Measurements from ENCODE around the gene SLC6A1.

The SLC6A1 gene

GRCh38 chr3:11002371-11002807, 9.8 kb downstream of the SLC6A1 start:
- TF ChIP-seq, protein P1, sequence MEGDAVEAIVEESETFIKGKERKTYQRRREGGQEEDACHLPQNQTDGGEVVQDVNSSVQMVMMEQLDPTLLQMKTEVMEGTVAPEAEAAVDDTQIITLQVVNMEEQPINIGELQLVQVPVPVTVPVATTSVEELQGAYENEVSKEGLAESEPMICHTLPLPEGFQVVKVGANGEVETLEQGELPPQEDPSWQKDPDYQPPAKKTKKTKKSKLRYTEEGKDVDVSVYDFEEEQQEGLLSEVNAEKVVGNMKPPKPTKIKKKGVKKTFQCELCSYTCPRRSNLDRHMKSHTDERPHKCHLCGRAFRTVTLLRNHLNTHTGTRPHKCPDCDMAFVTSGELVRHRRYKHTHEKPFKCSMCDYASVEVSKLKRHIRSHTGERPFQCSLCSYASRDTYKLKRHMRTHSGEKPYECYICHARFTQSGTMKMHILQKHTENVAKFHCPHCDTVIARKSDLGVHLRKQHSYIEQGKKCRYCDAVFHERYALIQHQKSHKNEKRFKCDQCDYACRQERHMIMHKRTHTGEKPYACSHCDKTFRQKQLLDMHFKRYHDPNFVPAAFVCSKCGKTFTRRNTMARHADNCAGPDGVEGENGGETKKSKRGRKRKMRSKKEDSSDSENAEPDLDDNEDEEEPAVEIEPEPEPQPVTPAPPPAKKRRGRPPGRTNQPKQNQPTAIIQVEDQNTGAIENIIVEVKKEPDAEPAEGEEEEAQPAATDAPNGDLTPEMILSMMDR (IDR thresholded peaks at IDR 0.05; ENCODE audit: low read depth, low read length) = no peak
- H3K4me3 ChIP-seq (replicated peaks in 1 of 2; ENCODE audit: low read depth in 2 of 2, low read length in 2 of 2) = no peak overlapping the region
- no peak for DNase-seq (ENCODE audit: low read depth in 2 of 2)

DNA sequence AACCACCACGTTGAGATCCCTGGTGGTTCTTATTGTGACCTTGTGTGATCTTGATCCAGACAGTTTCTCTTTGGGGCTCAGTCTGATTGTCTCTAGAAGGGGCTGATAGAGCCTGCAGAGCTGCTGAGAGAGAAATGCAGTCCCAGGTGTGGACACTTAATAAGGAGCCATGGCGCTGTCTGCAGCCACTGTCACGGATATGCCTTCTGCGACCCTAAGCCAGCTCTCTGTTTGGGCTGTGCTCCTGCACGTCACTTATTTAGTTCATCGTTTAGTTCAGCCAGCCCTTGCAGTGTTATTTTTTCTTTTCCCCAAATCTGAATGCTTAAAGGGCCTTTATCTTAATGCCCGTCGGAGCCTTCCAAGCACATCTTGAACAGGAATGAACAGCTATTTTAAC, 12.0 kb downstream of the SLC6A1 start:
- no peak for DNase-seq (ENCODE audit: low read depth in 2 of 2)
- TF ChIP-seq, protein P1 (IDR thresholded peaks at IDR 0.05; ENCODE audit: low read depth, low read length) = no peak
- no peak overlapping the region for H3K4me3 ChIP-seq (replicated peaks in 1 of 2; ENCODE audit: low read depth in 2 of 2, low read length in 2 of 2)

DNA sequence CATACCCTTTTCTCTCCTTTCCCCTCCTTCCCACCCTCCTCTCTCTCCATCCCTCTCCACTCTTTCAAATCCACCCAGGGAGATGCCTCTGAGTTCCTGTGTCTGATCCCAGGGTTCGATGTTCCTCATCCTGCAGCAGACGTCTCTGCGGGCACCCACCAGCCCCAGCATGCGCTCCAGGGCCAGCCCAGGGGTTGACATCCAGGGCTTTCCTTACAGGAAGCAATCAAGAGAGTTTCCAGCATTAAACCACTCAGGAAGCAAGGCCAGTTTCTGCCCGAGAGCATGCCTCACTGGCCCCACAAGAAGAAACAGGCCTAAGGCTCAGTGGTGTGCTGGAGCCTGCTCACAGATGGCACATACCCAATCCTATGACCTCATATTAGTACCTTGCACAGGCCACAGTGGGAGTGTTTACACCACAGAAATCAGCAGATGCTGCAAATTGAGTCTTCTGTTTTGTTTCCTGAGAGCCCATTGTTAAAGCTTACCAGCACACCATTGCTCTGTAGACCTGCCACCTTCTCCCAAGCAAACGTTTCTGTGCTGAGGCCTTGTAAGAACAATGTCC, 13.2 kb downstream of the SLC6A1 start:
- DNase-seq (ENCODE audit: low read depth in 2 of 2) = no peak
- no peak overlapping the region for H3K4me3 ChIP-seq (replicated peaks in 1 of 2; ENCODE audit: low read depth in 2 of 2, low read length in 2 of 2)
- TF ChIP-seq, protein P1 (IDR thresholded peaks at IDR 0.05; ENCODE audit: low read depth, low read length) = no peak

- H3K4me3 ChIP-seq (replicated peaks in 1 of 2; ENCODE audit: low read depth in 2 of 2, low read length in 2 of 2) = no peak overlapping the region
- DNase-seq (ENCODE audit: low read depth in 2 of 2) = no peak
- TF ChIP-seq, protein P1 (IDR thresholded peaks at IDR 0.05; ENCODE audit: low read depth, low read length) = no peak
Measured at GRCh38 chr3:11006986-11007933, 14.7 kb downstream of the SLC6A1 start.

- TF ChIP-seq, protein P1 (IDR thresholded peaks at IDR 0.05; ENCODE audit: low read depth, low read length) = no peak
Measured at GRCh38 chr3:11009898-11010297, 17.4 kb downstream of the SLC6A1 start.

DNA sequence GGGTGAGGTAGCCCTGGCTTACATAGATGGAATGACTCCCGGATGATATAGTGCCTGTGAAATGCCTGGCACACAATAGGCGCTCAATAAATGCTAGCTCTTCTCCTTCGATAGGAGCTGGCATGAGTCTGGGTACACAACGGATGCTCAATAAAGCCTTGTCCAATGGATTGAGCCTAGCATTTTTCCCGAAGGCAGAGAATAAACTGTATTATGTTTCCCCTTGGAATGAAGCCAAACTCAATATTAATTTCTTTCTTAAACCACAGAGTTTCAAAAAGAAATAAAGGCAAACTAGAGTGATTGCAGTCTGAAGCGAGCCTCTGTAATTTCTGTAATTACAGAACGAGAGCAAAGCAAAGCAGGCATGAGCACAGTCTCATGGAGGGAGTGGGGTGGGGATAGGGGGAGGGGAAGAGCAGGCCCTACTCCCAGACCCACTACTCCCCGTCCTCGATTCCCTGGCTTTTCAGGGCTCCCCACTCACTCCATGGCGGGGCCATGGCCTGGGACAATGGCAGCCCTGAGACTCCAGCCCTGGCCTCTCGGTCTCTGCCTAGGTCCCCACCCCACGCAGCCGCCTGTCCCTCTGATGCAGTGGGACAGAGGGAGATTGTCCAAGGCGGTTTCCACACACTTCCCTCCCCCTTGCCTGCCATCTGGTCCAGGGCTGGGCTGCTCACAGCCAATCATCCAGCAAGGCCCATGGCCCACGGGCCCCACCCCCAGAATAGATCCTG, 18.0 kb downstream of the SLC6A1 start:
- DNase-seq (ENCODE audit: low read depth in 2 of 2) = no peak
- TF ChIP-seq, protein P1 (IDR thresholded peaks at IDR 0.05; ENCODE audit: low read depth, low read length) = no peak
- no peak overlapping the region for H3K4me3 ChIP-seq (replicated peaks in 1 of 2; ENCODE audit: low read depth in 2 of 2, low read length in 2 of 2)

More at GRCh38 chr3:11009898-11010297, 17.4 kb downstream of the SLC6A1 start:
- DNase-seq (ENCODE audit: low read depth in 2 of 2) = no peak
- H3K4me3 ChIP-seq (replicated peaks in 1 of 2; ENCODE audit: low read depth in 2 of 2, low read length in 2 of 2) = no peak overlapping the region

All from cardiac fibroblast (primary cell).